Measurements from ENCODE around the gene LIPF.
A peak's percentile ranks its signal among the peaks of the same experiment; 100 is the strongest.

LIPF gene

DNA sequence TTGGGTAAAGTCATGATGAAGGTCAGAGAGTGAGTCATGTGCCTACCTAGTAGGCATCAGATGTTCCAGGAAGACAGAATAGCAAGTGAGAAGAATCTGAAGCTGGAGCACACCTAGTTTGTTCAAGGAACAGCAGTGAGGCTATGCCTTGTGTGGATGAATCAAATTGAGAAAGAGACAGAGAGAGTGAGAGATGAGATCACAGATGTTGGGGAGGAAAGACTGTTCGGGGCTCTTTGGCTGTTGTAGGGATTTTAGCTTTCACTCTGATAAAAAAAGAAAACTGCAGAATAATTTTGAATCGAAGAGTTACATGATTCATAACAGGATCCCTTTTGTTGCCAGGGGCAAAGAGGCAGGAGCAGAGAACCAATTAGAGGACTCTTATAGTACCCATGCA lies 6.3 kb downstream of the LIPF start:
- DNase-seq (ENCODE audit: low read depth), result no peak
- H3K4me3 ChIP-seq (ENCODE audit: low read depth, low read length), result no peak overlapping the region
- TF ChIP-seq, protein P1, sequence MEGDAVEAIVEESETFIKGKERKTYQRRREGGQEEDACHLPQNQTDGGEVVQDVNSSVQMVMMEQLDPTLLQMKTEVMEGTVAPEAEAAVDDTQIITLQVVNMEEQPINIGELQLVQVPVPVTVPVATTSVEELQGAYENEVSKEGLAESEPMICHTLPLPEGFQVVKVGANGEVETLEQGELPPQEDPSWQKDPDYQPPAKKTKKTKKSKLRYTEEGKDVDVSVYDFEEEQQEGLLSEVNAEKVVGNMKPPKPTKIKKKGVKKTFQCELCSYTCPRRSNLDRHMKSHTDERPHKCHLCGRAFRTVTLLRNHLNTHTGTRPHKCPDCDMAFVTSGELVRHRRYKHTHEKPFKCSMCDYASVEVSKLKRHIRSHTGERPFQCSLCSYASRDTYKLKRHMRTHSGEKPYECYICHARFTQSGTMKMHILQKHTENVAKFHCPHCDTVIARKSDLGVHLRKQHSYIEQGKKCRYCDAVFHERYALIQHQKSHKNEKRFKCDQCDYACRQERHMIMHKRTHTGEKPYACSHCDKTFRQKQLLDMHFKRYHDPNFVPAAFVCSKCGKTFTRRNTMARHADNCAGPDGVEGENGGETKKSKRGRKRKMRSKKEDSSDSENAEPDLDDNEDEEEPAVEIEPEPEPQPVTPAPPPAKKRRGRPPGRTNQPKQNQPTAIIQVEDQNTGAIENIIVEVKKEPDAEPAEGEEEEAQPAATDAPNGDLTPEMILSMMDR (IDR thresholded peaks at IDR 0.05; ENCODE audit: low read depth, low read length, missing control alignments), result no peak

DNA sequence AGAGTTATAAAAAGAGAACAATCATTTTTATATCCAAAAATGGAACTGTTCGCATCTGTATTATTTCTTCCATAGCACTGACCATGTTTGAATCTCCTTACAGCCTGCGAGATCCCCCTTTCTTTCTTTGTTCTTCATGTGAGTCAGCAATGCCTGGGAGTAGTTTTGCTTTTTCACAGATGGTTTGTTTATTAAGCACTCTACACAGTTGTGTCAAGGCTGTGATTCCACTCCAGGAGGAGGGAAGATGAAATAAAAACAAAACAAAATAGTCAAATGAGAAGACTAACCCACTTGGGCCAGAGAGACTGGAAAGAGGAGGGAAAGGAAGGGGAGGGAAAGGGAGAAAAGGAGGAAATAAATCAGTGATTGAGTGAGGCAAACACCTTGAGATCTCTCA lies 7.8 kb downstream of the LIPF start:
- no peak overlapping the region for H3K4me3 ChIP-seq (ENCODE audit: low read depth, low read length)
- TF ChIP-seq, protein P1 (IDR thresholded peaks at IDR 0.05; ENCODE audit: low read depth, low read length, missing control alignments), result no peak
- DNase-seq (ENCODE audit: low read depth), result no peak

DNA sequence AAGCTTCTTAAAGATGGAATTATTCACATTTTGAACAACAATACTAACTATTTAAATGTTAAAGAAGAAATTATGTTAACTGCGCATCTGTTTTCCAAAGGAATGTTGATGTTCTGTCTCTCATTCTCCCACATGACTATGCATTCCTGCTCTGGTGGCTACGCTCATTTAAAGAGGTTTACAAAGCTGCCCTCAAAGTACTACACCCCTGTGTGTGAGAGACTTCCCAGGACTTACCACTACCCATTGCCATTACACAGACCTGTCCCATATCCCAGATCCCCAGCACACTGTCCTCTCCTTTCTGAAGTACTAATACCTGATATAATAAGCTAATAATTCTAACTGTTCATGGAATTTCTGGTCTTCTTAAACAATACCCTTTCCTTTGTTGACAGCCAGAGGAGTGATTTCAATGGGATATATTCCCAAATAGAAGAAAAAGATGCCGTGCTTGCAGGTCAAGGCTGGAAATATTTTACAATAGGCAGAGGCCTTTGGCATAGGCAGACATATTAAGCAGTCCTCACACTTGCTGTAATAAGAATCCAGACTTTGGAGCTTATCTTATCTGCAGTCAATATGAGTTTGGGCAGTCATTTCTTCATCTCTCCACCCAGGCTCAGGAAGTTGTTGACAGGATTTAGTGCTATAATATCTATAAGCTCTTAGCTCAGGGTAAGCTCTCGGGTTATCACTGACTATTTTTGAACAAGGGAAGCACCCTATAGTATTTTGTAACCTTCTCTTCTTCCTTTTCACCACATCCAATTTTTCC lies 12.2 kb downstream of the LIPF start:
- H3K4me3 ChIP-seq (ENCODE audit: low read depth, low read length), result no peak overlapping the region
- TF ChIP-seq, protein P1 (IDR thresholded peaks at IDR 0.05; ENCODE audit: low read depth, low read length, missing control alignments), result no peak
- DNase-seq (ENCODE audit: low read depth), result no peak

DNA sequence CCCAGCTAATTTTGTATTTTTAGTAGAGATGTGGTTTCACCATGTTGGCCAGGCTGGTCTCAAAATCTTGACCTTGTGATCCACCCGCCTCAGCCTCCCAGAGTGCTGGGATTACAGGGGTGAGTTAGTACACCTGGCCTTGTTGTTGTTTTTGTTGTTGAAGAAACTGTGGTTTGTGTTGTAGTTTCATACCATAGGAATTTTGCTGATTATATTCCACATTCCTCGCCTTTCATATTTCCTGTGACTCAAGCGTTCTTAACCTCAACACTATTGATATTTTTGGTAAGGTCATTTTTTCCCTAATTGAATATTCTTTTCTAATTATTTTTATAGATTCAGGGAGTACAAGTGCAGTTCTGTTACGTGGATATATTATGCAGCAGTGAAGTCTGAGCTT lies 16.7 kb downstream of the LIPF start:
- TF ChIP-seq, protein P1 (IDR thresholded peaks at IDR 0.05; ENCODE audit: low read depth, low read length, missing control alignments), result no peak
- no peak for DNase-seq (ENCODE audit: low read depth)
- no peak overlapping the region for H3K4me3 ChIP-seq (ENCODE audit: low read depth, low read length)

DNA sequence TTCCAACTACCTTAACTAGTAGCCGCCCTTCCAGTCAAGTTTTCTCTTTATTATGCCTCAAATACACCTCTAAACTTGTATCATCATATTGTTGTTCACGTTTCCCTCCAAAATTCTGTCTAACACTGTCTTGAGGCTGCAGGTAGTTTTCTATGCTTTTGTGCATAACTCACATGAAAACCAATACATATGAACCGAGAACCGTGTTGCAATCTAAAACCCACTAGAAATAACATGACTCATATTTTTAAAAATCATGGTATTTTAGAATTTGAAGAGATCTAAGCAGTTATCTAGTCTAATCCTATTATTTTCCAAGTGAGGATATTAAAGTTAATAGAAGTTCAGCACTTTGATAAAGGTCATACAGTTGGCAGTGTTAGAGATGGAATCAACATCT lies 18.2 kb downstream of the LIPF start:
- no peak overlapping the region for H3K4me3 ChIP-seq (ENCODE audit: low read depth, low read length)
- DNase-seq (ENCODE audit: low read depth), result no peak
- TF ChIP-seq, protein P1 (IDR thresholded peaks at IDR 0.05; ENCODE audit: low read depth, low read length, missing control alignments), result no peak

DNA sequence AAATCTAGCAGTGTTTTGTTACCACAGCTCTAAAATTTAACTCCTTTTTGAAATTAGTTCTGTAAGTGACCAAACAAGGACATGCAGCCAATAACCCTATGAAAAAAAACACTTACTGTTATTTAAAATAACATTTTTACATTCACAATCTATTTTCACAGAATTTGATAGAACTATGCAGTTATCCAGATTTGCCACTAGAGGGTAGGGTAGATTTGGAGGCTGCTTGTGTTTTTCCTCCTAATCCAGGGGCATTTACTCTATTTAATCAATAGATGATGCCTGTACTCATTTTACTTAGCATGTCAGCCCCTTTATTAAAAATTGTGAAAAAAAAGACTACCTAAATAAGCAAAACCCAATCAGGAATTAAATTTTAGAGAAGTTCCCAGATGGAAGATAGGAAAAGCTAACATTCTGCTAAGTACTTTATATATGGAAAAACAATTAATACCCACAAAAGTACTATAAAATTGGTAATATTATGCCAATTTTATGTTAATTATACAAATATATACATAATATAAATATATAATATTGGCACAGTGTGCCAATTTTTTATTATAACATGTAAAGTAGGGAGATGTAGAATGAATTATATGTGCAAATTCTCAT lies 23.7 kb downstream of the LIPF start:
- TF ChIP-seq, protein P1 (IDR thresholded peaks at IDR 0.05; ENCODE audit: low read depth, low read length, missing control alignments), result peak; percentile 63
- H3K4me3 ChIP-seq (ENCODE audit: low read depth, low read length), result no peak overlapping the region
- DNase-seq (ENCODE audit: low read depth), result peak; percentile 5
